Measurements from ENCODE around the gene JAZF1. TPM values are rescaled to one million over a fixed set of nuclear protein-coding genes. Genes with fewer than 3 reads are reported as not detected.

The JAZF1 gene
- total RNA-seq, 1 experiment from 2014 or later: 3.4 TPM

- TF ChIP-seq REST (IDR thresholded peaks at IDR 0.05; ENCODE audit: low read depth): no peak
- no peak for TF ChIP-seq FOSL1 (IDR thresholded peaks at IDR 0.05; ENCODE audit: low read depth)
- TF ChIP-seq EZH2phosphoT487 (IDR thresholded peaks at IDR 0.05; ENCODE audit: borderline replicate concordance): no peak
- TF ChIP-seq RAD21 (IDR thresholded peaks at IDR 0.05; ENCODE audit: low read depth): no peak
Measured at GRCh38 chr7:28001896-28002295, 178.7 kb downstream of the JAZF1 start (continued).

- ChIA-PET CTCF (interaction anchor here (1.3 kb wide), 1 partner anchor 62 kb away, joined by 3 read pairs; no protein-coding TSS in a partner anchor), RAD21 (ENCODE audit: low non-redundant PET in 1 of 2, low total read pairs in 2 of 2, uncharacterized antibody in 2 of 2, unreplicated experiment in 2 of 2) (no interaction called here), POLR2A (no interaction called here)
- Histone ChIP-seq H3K4me2 (ENCODE audit: low read length) (no peak overlapping the region), H3K79me2 (ENCODE audit: insufficient read depth, low read length) (no peaks in the 10 kb centered on the region), H3K9me2 (ENCODE audit: insufficient read depth) (no peaks in the 10 kb centered on the region), H3K9ac (ENCODE audit: low read length) (no peak overlapping the region), H3K36me3 (ENCODE audit: control insufficient read depth in 1 of 2, insufficient read depth in 2 of 2, low read length in 2 of 2) (no peaks in the 10 kb centered on the region), H4K20me1 (ENCODE audit: insufficient read depth) (no peaks in the 10 kb centered on the region), H2AFZ (ENCODE audit: low read depth, low read length, poor library complexity, severe bottlenecking) (no peak overlapping the region), H3K4me1 (ENCODE audit: control insufficient read depth in 1 of 2, insufficient read depth in 2 of 2, low read length in 2 of 2) (peaks cover 3 to 4% of the 10 kb centered on the region in 2 experiments), H3K27me3 (ENCODE audit: insufficient read depth, low read length) (no peaks in the 10 kb centered on the region), H3K9me3 (ENCODE audit: control insufficient read depth in 1 of 2, insufficient read depth in 1 of 2, low read depth in 1 of 2, low read length in 2 of 2) (no peaks in the 10 kb centered on the region), H3K27ac (ENCODE audit: low read depth, low read length) (no peak overlapping the region), H3K4me3 (replicated peaks in 1 of 2; ENCODE audit: low read depth in 1 of 2, low read length in 2 of 2) (no peak overlapping the region)
- ATAC-seq: no peak
- intact Hi-C loops (cut with micrococcal nuclease): no loop called here
- TF ChIP-seq YY1 (IDR thresholded peaks at IDR 0.05; ENCODE audit: extremely low read depth, insufficient replicate concordance, low read depth, low read length) (no peak), ZNF274 (IDR thresholded peaks at IDR 0.05; ENCODE audit: low read depth, low read length) (no peak), POLR2A (IDR thresholded peaks at IDR 0.05; ENCODE audit: borderline replicate concordance, extremely low read depth, insufficient read depth, insufficient read length) (no peak), EZH2phosphoT487 (IDR thresholded peaks at IDR 0.05; ENCODE audit: borderline replicate concordance) (no peak), CBX3 (IDR thresholded peaks at IDR 0.05; ENCODE audit: low read depth) (no peak), REST (IDR thresholded peaks at IDR 0.05; ENCODE audit: low read depth) (no peak), ELF1 (IDR thresholded peaks at IDR 0.05; ENCODE audit: borderline replicate concordance, low read depth) (no peak), SP1 (IDR thresholded peaks at IDR 0.05; ENCODE audit: low read depth) (no peak), ZBTB33 (IDR thresholded peaks at IDR 0.05; ENCODE audit: extremely low read depth, insufficient replicate concordance, low read length) (no peak)
- no peak for DNase-seq (ENCODE audit: low read depth, low spot score)
- no TSS peak for BruUV-seq (replicated peaks)
Measured at GRCh38 chr7:27999829-28000228, 180.8 kb downstream of the JAZF1 start.
